Ammon's horn (tissue), 1 donor: ENCODE measurements around the gene KCNMA1.

Experiments used
- DNase-seq: peaks from one replicate; pipeline ENCODE4 v3.0.0-alpha.2; 2016; ENCODE audit warnings: low spot score

The KCNMA1 gene

GRCh38 chr10:77152256-77152655 lies 485.4 kb downstream of the KCNMA1 start:
- no peak for DNase-seq

- no peak for DNase-seq
Observed at GRCh38 chr10:77151408-77151807, 486.2 kb downstream of the KCNMA1 start.

- DNase-seq, result no peak
Observed at GRCh38 chr10:77149706-77150105, 487.9 kb downstream of the KCNMA1 start.

- DNase-seq, result no peak
Observed at GRCh38 chr10:77149001-77149400, 488.6 kb downstream of the KCNMA1 start.

- DNase-seq, result no peak
Observed at GRCh38 chr10:77147871-77148270, 489.7 kb downstream of the KCNMA1 start.

- DNase-seq, result no peak
Observed at GRCh38 chr10:77146712-77147336, 490.8 kb downstream of the KCNMA1 start.

- no peak for DNase-seq
Observed at GRCh38 chr10:77144656-77145055, 493.0 kb downstream of the KCNMA1 start.

GRCh38 chr10:77139252-77140160 lies 498.1 kb downstream of the KCNMA1 start:
- DNase-seq, result no peak

GRCh38 chr10:77138541-77138940 lies 499.1 kb downstream of the KCNMA1 start:
- DNase-seq, result no peak

- no peak for DNase-seq
Observed at GRCh38 chr10:77135555-77135954, 502.1 kb downstream of the KCNMA1 start.

- DNase-seq, result no peak
Observed at GRCh38 chr10:77131214-77131613, 506.4 kb downstream of the KCNMA1 start.

GRCh38 chr10:77127243-77127642 lies 510.4 kb downstream of the KCNMA1 start:
- DNase-seq, result no peak

- DNase-seq, result no peak
Observed at GRCh38 chr10:77125231-77125630, 512.4 kb downstream of the KCNMA1 start.

GRCh38 chr10:77123330-77123729 lies 514.3 kb downstream of the KCNMA1 start:
- DNase-seq, result no peak

- no peak for DNase-seq
Observed at GRCh38 chr10:77121829-77122228, 515.8 kb downstream of the KCNMA1 start.

GRCh38 chr10:77120666-77121376 lies 516.8 kb downstream of the KCNMA1 start:
- no peak for DNase-seq

- DNase-seq, result no peak
Observed at GRCh38 chr10:77120012-77120411, 517.6 kb downstream of the KCNMA1 start.

GRCh38 chr10:77118603-77119282 lies 518.9 kb downstream of the KCNMA1 start:
- no peak for DNase-seq

GRCh38 chr10:77117501-77117900 lies 520.1 kb downstream of the KCNMA1 start:
- DNase-seq, result no peak

- no peak for DNase-seq
Observed at GRCh38 chr10:77116904-77117303, 520.7 kb downstream of the KCNMA1 start.

- no peak for DNase-seq
Observed at GRCh38 chr10:77114181-77114821, 523.3 kb downstream of the KCNMA1 start.
